Prostate gland (tissue), 2 donors: ENCODE results near the gene PTPRM. TPM values are rescaled to one million over a fixed set of nuclear protein-coding genes. Genes with fewer than 3 reads are reported as not detected.

Experiments
- DNase-seq: peaks from one replicate; pipeline ENCODE4 v3.0.0-alpha.2; 2019; ENCODE audit warnings: low spot score
- H3K27ac ChIP-seq, 2 donors: fragments of 200-600 bp; sonication (generic); 2 replicates each; pipeline ENCODE4 v1.5.1; 2017 to 2019
- H3K27me3 ChIP-seq: fragments of 200-600 bp; sonication (generic); replicated peaks from 2 replicates; pipeline ENCODE4 v1.5.1; 2019; ENCODE audit not compliant: insufficient read depth
- H3K36me3 ChIP-seq, 2 donors: fragments of 200-600 bp; sonication (generic); 1 replicate in 1 of 2; 2 replicates in 1 of 2; pipeline versions ENCODE4 v1.5.1 to v1.8.1; 2017 to 2019
- H3K4me1 ChIP-seq: fragments of 200-600 bp; sonication (generic); replicated peaks from 2 replicates; pipeline ENCODE4 v1.5.1; 2019
- H3K4me3 ChIP-seq, 2 donors: fragments of 200-600 bp; sonication (generic); 2 replicates each; pipeline ENCODE4 v1.5.1; 2017 to 2019
- H3K9me3 ChIP-seq: fragments of 200-600 bp; sonication (generic); 2 replicates; pipeline ENCODE4 v1.5.1; 2017
- POLR2A ChIP-seq: fragments of 450-650 bp; IDR thresholded peaks from one replicate; pipeline ENCODE4 v1.6.1; 2016; ENCODE audit warnings: antibody characterized with exemption, mild to moderate bottlenecking
- POLR2AphosphoS5 ChIP-seq: sonication (generic); formaldehyde crosslinking; IDR thresholded peaks from one replicate; pipeline ENCODE4 v1.6.1; 2017; ENCODE audit warnings: antibody characterized with exemption
- WGBS: methylation state at CpG from one replicate; pipeline ENCODE4 v1.1.5; 2018; 5-methylcytosine and 5-hydroxymethylcytosine counted together
- intact Hi-C: fragments of 100-400 bp; cut with DNase I; formaldehyde crosslinking; loops from one replicate; pipeline ENCODE4 v1.14.2; 2022
- total RNA-seq, 2 donors: library from RNA; depleted of rRNA; stranded (reverse); fragments of >200 nt; gene quantifications; one replicate each; pipeline ENCODE4 v1.1.0, GENCODE V29; 2016
- TF ChIP-seq, protein P1 (sequence below), 4 experiments: fragments of 200-600 bp in 2 of 4; fragments of 450-650 bp in 2 of 4; sonication (generic) in 2 of 4; IDR thresholded peaks; 1 replicate in 3 of 4; 2 replicates in 1 of 4; pipeline ENCODE4 v1.5.1; 2016 to 2019; ENCODE audit warnings: antibody characterized with exemption in 4 of 4, mild to moderate bottlenecking in 2 of 4, moderate library complexity in 2 of 4

PTPRM gene
- total RNA-seq, 2 donors from 2014 or later: 32.9 to 92.6 TPM

DNA sequence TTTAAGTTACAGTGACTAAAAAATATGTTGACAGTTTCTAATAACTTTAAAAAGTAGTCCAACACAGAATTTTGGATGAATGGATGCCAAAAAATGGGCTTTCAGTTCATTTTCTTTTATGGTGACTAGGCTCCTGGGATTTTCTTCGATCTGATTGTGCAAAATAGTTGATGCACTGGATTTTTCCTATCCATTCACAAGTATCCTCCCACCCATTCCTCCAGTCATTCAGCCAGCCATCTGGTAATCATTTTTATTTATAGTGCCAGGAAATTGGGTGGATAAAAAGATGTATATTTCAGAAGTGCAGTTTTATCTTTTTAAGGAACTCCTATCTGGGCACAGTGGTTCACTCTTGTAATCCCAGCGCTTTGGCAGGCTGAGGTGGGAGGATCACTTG lies 175.1 kb downstream of the PTPRM start:
- H3K9me3 ChIP-seq: no peaks in the 10 kb centered on the region
- TF ChIP-seq POLR2AphosphoS5: no peak
- no peak for TF ChIP-seq POLR2A
- TF ChIP-seq, protein P1, sequence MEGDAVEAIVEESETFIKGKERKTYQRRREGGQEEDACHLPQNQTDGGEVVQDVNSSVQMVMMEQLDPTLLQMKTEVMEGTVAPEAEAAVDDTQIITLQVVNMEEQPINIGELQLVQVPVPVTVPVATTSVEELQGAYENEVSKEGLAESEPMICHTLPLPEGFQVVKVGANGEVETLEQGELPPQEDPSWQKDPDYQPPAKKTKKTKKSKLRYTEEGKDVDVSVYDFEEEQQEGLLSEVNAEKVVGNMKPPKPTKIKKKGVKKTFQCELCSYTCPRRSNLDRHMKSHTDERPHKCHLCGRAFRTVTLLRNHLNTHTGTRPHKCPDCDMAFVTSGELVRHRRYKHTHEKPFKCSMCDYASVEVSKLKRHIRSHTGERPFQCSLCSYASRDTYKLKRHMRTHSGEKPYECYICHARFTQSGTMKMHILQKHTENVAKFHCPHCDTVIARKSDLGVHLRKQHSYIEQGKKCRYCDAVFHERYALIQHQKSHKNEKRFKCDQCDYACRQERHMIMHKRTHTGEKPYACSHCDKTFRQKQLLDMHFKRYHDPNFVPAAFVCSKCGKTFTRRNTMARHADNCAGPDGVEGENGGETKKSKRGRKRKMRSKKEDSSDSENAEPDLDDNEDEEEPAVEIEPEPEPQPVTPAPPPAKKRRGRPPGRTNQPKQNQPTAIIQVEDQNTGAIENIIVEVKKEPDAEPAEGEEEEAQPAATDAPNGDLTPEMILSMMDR (IDR thresholded peaks at IDR 0.05): no peak
- WGBS: 92% methylated on average over 2 of the region's 2 CpGs
- intact Hi-C loops: no loop called here
- H3K27ac ChIP-seq: no peak overlapping the region
- H3K36me3 ChIP-seq: no peaks in the 10 kb centered on the region
- no peaks in the 10 kb centered on the region for H3K4me1 ChIP-seq
- DNase-seq: no peak
- H3K4me3 ChIP-seq: no peak overlapping the region
- no peaks in the 10 kb centered on the region for H3K27me3 ChIP-seq

DNA sequence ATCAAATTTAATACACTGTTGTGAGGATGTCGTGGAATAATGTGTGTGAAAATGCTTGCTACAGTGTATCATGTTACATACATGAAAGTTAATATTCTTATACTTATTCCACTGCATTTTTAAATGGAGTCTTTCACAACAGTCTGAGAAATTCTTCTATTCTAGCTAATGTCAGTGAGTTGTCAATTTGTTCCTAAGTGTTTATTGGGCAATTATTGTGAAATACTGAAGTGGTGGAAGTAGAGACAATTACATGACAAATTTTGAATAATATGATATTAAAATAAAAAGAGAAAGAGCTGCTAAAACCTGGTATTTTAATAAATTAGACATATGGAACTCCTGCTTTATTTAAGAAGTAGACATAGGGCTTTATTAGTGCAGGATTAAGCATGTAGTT lies 176.1 kb downstream of the PTPRM start:
- DNase-seq: no peak
- no peak overlapping the region for H3K4me3 ChIP-seq
- H3K9me3 ChIP-seq: no peaks in the 10 kb centered on the region
- TF ChIP-seq POLR2A: no peak
- 72% methylated on average over 1 of the region's 1 CpG for WGBS
- no peak overlapping the region for H3K27ac ChIP-seq
- intact Hi-C loops: no loop called here
- no peaks in the 10 kb centered on the region for H3K4me1 ChIP-seq
- H3K27me3 ChIP-seq: no peaks in the 10 kb centered on the region
- H3K36me3 ChIP-seq: no peaks in the 10 kb centered on the region

DNA sequence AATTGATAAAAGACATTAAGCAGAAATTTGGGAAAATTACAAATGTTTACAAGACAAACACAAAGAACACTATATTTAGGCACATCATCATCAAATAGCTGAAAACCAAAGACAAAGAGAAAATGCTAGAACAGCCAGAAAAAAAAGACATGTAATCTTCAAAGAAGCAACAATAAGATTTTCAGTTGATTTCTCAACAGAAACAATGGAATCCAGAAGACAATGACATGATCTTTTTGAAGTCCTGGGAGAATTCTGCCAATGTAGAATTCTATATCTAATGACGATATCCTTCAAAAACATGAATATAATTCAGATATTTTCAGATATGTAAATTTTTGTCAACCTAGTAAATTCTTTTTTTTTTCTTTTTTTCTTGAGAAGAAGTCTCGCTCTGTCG lies 179.0 kb downstream of the PTPRM start:
- Histone ChIP-seq H3K27ac (no peak overlapping the region), H3K36me3 (no peaks in the 10 kb centered on the region)
- WGBS: 99% methylated on average over 3 of the region's 3 CpGs

DNA sequence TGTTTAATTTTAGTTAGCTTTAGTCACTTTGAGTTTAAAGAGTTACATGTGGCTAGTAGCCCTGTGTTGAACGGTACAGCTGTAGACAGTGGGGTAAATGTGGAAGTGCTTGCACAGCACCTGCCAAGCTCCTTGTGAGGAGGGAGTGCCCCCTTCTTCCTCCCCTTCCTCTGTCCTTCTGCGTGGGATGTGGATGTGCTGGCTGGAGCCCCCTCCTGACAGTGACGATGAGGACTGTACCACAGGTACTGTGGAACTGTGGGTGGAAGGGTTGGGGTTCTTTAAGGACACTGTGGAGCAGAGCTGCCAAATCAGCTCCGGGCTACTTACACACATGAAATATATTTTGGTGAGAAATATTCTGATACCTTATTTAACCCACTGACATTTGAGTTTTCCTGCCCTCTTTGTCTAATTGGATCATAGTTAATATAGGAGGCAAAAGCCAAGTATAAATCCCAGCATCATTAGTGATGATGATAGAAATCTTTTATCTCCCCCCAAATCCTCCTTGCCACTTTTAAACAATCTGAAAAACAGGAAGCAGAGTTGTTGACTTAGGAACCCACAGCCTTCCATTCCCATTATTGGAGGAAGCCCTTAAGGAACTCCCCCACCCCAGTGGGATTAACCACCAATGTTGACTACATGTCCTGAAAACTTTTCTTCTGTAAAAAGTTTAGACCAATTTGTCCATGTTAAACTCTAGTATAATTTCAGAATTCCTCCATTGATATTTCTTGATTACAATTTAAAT lies 181.3 kb downstream of the PTPRM start:
- TF ChIP-seq, protein P1 (IDR thresholded peaks at IDR 0.05): no peak
- no peak for TF ChIP-seq POLR2A
- no peak for TF ChIP-seq POLR2AphosphoS5
- Histone ChIP-seq H3K27me3 (no peaks in the 10 kb centered on the region), H3K27ac (peak overlapping the region in 1 of 2 donors; percentile 26), H3K36me3 (no peaks in the 10 kb centered on the region), H3K4me3 (no peak overlapping the region), H3K9me3 (no peaks in the 10 kb centered on the region), H3K4me1 (no peaks in the 10 kb centered on the region)
- DNase-seq: no peak
- WGBS: 44% methylated on average over 4 of the region's 4 CpGs
- intact Hi-C loops: no loop called here

More for the DNA sequence above, 179.0 kb downstream of the PTPRM start:
- H3K4me1 ChIP-seq: no peaks in the 10 kb centered on the region
- intact Hi-C loops: no loop called here
- DNase-seq: no peak
- TF ChIP-seq, protein P1 (IDR thresholded peaks at IDR 0.05): no peak
- TF ChIP-seq POLR2AphosphoS5 (no peak), POLR2A (no peak)
- H3K27me3 ChIP-seq: no peaks in the 10 kb centered on the region
- no peak overlapping the region for H3K4me3 ChIP-seq
- no peaks in the 10 kb centered on the region for H3K9me3 ChIP-seq

DNA sequence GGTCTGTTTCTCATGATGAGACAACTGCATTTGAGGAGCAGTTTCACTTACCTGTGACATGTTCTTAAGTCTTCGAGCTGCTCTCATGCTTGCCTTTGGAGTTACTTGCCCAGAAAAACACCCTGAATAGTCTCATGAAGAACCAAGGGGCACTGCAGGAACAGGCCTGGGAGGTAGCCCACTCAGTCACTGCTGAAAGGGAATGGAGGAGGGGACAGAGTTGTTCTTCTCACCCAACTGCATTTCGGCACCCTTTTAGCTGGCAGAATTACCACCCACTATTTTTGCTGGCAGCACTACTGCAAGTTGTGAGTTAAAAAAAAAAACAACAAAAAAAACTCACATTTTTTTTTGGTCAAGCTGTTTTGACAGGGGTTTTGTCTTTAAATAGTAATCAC lies 181.9 kb downstream of the PTPRM start:
- no peaks in the 10 kb centered on the region for H3K9me3 ChIP-seq
- intact Hi-C loops: no loop called here
- TF ChIP-seq, protein P1 (IDR thresholded peaks at IDR 0.05): no peak
- TF ChIP-seq POLR2A (no peak), POLR2AphosphoS5 (no peak)
- no peak for DNase-seq
- 57% methylated on average over 2 of the region's 2 CpGs for WGBS
- H3K4me3 ChIP-seq: no peak overlapping the region
- no peaks in the 10 kb centered on the region for H3K27me3 ChIP-seq
- no peaks in the 10 kb centered on the region for H3K36me3 ChIP-seq
- H3K27ac ChIP-seq: peak overlapping the region in 1 of 2 donors; percentile 26
- no peaks in the 10 kb centered on the region for H3K4me1 ChIP-seq
